ENCODE measurements around the gene ABCC4.
"Not testable (repeated sequence)": the region's sequence is repeated elsewhere in the genome, so short reads cannot be mapped to it uniquely, and the experiment has no call there.

Gene ABCC4

DNA sequence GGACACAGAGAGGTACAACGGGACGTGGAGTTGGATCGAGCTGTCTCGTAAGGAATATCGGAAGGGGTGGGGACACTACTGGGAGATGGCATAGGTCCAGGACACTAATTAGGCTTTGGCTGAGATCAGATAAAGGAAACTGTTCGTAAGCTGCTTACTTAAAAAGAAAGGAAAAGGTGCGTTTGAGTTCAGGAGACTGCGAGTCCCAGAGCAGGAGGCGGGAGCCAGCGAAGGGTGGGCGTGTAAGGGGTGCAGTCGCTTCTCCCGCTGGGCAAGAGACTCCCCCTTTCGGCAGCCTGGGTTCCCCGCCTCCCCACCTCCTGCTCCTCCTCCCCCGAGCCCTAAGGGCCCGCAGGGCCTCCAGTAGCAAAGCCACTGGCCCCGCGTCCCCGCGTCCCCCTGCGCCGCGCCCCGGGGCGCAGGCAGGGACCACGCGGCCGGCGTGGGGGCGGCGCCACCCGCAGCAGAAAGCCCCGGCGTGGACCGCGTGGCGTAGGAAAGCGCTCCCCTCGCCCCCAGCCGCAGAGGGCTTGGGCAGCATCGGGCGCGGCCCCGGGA is 547 bp downstream of the ABCC4 start:
- in situ Hi-C loops (cut with MboI; ENCODE audit: low sequenced_read_pairs) = no loop called here

DNA sequence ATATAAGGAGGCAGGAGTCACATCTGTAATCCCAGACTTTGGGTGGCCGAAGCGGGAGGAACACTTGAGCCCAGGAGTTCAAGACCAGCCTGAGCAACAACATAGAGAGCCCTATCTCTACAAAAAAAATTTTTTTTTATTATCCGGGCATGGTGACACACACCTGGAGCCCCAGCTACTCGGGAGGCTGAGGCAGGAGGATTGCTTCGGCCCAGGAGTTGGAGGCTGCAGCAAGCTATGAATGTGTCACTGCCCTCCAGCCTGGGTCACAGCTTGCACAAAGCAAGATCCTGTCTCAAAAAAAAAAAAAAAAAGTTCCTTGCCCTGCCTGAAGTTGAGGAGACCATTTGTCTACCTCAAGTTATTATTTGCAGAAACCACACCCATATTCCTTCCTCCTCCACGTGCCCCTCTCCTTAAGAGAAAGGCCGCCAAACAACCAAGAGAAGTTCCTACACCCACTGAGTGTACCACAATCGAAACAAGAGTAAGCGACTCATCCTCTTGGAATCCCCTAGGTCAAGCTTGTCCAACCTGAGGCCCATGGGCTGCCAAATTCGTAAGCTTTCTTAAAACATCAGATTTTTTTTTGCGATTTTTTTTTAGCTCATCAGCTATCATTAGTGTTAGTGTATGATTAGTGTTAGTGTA is 2.2 kb downstream of the ABCC4 start:
- in situ Hi-C loops (cut with MboI; ENCODE audit: low sequenced_read_pairs) = no loop called here

DNA sequence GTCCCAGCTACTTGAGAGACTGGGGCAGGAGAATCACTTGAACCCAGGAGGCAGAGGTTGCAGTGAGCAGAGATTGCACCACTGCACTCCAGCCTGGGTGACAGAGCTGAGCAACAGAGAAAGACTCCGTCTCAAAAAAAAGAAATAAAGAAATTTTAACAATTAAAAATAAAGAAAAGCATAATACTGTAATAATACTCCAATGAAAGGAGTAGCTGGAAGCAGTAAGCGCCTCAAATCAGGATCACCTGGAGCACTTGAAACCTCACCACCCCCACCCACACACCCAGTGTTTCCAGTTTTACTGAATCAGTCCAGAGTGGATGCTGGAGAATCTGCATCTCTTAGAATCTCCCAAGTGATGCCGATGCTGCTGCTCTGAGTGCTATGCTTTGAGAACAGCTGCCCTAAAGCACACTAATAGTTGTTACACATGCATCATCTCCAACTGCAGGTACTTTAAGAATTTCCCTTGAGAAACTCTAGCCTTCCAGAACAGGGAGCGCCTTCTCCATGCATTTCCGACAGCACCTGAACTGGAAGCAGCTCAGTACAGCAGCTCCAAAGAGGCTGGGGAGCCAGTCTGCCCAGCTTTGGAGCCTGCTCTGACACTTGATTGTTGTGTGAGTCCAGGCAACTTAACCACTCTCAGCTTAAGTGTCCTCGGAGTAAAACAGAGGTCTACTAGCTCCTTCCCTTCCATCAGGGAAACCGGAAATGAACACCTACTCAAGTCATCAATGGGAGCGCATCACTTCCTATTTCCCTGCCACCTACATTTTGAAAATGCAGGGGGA is 2.9 kb downstream of the ABCC4 start:
- in situ Hi-C loops (cut with MboI; ENCODE audit: low sequenced_read_pairs) = no loop called here

DNA sequence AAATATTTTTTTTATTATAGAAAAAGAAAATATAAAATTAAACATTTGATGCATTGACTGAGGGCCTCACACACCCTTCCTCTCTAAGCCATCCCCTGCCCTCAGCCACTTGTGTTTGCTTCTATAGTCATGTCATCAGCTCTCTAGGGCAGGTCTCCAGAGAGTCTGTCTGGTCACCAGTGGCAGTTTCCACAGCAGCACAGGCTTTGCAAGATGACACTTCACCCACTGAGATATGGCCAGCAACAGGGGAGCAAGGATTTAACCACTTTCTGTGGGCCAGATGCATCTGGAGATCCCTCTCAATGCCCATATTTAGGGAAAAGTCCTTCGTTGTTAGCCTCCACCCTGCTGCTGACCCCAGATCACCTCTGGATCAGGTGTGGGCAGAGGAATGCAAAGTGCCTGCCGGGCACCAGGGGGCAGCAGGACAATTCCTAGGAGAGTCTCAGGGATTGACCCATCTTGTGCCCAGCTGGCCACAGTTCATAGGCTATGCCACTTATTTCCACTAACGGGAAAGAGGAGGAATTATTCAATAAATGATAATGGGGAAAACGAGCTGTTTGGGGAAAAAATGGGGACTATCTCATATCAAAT is 4.8 kb downstream of the ABCC4 start:
- in situ Hi-C loops (cut with MboI; ENCODE audit: low sequenced_read_pairs) = no loop called here

DNA sequence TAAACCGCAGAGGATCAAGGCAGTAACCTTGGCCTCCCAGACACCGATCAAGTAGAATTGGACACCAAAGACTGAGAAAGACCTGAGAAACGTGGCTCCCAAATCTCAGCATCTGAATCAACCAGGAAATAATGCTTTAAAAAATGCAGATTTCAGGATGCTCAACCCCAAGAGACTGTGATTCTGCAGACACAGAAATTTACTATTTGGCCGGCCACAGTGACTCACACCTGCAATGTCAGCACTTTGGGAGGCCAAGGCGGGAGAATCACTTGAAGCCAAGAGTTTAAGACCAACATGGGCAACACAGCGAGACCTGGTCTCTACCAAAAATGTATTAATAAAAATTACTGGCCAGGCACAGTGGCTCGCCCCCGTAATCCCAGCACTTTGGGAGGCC is 6.2 kb downstream of the ABCC4 start:
- in situ Hi-C loops (cut with MboI; ENCODE audit: low sequenced_read_pairs) = no loop called here

DNA sequence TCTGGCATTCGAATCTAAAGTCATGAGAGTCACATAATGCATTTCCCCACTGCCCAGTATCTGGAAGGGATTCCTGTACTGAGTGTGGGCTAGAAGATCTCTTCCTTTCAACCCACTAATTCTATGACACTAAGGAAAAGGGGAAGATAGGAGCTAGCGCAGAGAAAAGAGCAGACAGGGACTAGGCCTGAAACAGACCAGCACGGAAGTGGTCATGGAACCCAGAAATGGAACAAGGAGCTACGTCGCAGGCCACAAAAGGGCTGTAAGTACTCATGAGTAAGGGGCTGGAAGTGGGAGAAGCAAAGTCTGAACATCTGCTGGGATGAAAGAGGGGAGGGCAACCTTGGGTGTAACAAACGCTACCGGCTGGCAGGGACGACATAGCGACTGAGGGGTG is 8.6 kb downstream of the ABCC4 start:
- in situ Hi-C loops (cut with MboI; ENCODE audit: low sequenced_read_pairs) = no loop called here

DNA sequence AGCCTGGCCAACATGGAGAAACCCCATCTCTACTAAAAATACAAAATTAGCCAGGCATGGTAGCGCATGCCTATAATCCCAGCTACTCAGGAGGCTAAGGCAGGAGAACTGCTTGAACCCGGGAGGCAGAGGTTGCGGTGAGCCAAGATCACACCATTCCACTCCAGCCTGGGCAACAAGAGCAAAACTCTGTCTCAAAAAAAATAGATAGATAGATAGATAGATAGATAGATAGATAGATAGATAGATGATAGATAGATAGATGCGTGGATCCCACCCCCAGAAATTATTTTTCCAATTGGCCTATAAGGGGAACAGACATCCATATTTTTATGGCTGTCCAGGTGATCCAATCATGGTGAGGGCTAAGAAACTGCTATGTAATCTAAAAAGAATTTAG is 11.3 kb downstream of the ABCC4 start:
- in situ Hi-C loops (cut with MboI; ENCODE audit: low sequenced_read_pairs) = not testable (repeated sequence)

DNA sequence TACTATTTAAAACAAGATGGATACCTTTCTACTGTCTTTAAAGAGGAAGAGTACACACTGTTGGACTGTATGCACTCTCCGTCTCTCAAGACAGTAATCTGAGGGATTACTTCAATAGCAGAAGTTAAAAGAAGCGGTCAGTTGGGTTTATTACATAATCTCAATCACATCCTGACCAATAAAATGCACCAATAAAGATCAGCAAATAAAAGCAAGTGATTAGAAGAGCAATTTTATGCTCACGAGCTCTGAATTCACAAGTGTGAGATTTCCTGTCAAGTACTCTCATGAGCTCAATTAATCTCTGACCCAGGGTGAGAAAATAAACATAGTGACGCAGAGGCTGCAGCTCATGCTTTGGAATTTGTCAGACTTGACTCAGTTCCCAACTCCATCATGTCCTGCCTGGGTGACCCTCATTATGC is 12.2 kb downstream of the ABCC4 start:
- in situ Hi-C loops (cut with MboI; ENCODE audit: low sequenced_read_pairs) = no loop called here

DNA sequence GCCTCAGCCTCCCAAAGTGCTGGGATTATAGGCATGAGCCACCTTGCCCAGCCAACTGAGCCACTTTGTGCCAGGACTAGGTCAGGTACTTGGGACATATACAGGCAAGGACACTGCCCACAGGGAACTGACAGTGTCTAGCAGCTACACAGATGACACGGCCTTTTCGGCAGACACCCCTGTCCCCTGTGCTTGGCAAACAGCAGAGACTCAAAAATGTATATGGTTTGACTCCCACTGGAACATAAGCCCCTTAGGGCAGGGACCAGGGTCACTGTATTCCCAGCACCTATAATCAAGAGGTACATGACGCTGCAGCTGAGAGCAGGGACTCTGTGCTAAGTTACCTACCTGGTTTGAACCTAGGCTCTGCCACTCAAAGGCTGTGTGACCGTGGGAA is 16.8 kb downstream of the ABCC4 start:
- in situ Hi-C loops (cut with MboI; ENCODE audit: low sequenced_read_pairs) = no loop called here

DNA sequence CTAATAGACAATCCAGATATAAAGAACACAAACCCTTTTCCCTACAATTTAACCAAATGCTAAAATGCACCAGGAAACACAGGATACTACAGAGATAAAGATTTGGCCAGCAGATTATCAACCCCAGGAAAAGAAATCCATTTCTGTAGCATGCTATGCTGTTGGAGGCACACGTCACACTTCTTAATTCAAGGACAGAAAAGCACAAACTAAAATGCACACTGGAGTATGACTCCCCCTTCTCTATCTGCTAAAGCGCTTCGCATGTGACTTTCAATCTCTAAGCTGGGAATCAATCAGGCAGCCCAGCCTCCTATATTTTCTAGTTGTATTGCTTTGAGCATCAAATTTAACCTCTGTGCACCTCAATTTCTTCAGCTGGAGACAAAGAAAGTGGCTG is 22.2 kb downstream of the ABCC4 start:
- in situ Hi-C loops (cut with MboI; ENCODE audit: low sequenced_read_pairs) = no loop called here

DNA sequence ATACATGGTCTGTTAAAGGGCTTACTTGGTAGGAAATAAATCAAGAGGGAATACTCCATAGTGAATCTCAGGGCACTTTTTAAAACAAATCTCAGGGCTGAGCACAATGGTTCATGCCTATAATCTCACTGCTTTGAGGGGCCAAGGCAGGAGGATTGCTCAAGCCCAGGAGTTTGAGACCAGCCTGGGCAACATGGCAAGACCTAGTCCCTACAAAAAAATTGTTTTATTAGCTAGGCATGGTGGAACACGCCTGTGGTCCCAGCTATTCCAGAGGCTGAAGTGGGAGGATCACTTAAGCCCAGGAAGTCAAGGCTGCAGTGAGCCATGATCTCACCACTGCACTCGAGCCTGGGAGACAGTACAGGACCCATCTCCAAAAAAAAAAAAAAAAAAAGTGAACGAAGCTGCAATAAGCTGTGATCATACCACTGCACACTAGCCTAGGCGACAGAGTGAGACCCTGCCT is 25.2 kb downstream of the ABCC4 start:
- in situ Hi-C loops (cut with MboI; ENCODE audit: low sequenced_read_pairs) = no loop called here

DNA sequence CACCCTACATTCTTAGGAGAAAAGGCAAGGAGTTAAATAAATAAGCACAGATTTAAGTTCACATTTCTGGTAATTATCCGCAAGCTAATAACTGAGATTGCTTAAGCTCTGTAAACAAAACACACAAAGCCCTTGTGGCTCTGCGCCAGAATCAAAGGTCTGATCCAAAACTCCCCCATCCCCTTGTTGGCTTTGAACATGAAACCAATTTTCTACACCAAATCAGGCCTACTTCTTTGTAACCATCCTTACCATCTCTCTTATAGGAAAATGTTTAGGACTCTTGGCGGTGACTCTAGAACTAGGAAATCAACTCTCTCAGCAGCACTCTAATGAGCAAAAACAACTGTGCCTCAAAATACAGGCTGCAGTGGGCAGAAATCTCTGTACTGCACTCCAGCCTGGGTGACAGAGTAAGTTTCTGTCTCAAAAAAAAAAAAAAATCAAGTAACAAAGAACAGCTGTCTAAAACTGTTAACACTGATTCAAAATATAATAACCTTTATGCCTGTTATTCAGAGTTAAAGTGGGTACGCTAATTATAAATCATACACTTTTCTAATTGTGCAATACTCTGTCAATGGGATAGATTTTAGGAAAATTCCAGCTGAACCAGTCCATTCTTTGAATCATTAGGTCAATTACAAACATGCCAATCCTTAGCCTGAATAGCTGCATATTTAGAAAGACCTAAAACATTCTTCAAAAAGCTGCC is 25.8 kb downstream of the ABCC4 start:
- in situ Hi-C loops (cut with MboI; ENCODE audit: low sequenced_read_pairs) = no loop called here

DNA sequence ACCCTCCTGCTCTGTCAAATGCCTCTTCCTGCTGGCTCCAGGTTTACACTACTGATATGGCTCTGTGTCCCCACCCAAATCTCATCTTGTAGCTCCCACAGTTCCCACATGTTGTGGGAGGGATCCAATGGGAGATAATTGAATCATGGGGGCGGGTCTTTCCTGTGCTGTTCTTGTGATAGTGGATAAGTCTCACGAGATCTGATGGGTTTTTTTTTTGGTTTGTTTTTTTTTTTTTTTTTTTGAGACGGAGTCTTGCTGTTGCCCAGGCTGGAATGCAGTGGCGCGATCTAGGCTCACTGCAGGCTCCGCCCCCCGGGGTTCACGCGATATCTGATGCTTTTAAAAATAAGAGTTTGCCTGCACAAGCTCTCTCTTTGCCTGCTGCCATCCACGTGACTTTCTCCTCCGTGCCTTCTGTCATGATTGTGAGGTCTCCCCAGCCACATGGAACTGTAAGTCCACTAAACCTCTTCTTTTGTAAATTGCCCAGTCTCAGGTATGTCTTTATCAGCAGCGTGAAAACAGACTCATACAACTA is 27.6 kb downstream of the ABCC4 start:
- in situ Hi-C loops (cut with MboI; ENCODE audit: low sequenced_read_pairs) = not testable (repeated sequence)

DNA sequence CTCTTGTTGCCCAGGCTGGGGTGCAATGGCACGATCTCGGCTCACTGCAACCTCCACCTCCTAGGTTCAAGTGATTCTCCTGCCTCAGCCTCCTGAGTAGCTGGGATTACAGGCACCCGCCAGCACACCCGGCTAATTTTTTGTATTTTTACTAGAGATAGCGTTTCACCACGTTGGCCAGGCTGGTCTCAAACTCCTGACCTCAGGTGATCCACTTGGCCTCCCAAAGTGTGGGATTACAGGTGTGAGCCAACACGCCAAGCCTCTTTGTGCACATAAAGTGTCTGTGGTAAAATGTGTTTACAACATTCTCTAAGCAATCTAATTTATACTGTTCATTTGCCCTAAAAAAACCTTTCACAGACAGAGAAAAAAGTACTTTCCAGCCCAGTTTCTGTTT is 29.2 kb downstream of the ABCC4 start:
- in situ Hi-C loops (cut with MboI; ENCODE audit: low sequenced_read_pairs) = not testable (repeated sequence)

DNA sequence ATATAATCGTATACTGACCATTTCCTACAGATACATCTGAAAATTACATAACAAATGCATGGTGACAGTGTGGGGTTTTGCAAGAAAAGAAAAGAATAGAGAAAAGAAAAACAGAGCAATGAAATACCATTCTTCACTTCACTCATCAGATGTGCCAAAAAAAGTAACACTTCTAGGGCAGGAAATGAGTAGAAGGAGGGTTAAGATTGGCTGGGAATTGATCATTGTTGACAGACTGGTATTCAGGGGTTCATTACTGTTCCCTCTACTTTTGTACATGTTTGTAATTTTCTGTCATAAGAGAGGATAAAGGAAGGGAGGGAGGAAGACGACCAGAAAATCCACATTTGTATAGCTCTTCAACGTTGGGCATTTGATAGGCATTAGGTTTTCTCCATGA is 31.5 kb downstream of the ABCC4 start:
- in situ Hi-C loops (cut with MboI; ENCODE audit: low sequenced_read_pairs) = no loop called here

DNA sequence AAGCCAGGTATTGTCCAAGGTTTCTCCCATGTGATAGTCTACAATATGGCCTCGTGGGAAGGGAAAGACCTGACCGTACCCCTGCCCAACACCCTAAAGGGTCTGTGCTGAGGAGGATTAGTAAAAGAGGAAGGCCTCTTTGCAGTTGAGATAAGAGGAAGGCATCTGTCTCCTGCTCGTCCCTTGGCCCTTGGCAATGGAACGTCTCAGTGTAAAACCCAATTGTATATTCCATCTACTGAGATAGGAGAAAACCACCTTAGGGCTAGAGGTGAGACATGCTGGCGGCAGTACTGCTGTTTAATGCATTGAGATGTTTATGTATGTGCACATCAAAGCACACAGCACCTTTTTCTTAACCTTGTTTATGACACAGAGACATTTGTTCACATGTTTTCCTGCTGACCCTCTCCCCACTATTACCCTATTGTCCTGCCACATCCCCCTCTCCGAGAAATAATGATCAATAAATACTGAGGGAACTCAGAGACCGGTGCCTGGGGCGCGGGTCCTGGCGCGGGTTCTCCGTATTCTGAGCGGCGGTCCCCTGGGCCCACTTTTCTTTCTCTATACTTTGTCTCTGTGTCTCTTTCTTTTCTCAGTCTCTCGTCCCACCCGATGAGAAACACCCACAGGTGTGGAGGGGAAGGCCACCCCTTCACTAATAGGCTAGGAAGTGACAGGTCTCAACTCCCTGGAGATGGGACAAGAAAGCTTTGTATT is 32.7 kb downstream of the ABCC4 start:
- in situ Hi-C loops (cut with MboI; ENCODE audit: low sequenced_read_pairs) = not testable (repeated sequence)

DNA sequence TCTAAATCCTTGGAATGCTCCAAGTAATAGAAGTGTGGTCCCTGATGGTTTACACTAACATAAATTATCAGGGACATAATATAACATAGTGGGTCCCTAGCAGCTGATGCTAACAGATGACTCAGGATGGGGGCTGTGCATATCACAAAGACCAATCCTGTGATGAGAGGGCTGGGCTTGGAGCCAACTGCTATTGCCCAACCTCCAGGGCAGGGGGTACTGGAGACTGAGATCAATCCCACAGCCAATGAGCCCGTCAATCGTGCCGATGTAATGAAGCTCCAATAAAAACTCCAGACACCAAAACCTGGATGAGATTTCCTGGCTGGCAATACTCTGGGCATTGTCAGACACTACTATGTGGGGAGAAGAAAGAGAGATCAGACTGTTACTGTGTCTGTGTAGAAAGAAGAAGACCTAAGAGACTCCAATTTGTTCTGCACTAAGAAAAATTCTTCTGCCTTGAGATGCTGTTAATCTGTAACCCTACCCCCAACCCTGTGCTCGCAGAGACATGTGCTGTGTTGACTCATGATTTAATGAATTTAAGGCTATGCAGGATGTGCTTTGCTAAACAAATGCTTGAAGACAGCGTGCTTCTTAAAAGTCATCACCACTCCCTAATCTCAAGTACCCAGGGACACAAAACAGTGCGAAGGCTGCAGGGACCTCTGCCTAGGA is 33.4 kb downstream of the ABCC4 start:
- in situ Hi-C loops (cut with MboI; ENCODE audit: low sequenced_read_pairs) = no loop called here

DNA sequence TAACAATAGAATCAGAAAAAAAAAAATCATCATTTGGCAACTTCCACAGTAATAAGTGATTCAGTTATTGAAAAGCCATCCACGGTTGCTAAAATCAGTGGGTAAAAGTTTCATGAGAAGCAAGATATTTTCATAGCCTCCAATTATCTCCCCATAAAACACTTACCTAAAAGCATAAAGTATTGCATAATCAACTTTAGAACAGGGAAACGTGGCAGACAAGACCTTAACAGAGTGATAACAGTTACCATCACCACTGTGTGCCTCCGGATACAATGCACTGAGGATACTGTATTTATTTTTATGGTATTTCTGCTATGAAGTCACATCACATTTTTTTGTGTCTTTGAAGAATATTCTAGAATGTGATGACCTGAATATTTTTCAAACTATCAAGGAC is 37.0 kb downstream of the ABCC4 start:
- in situ Hi-C loops (cut with MboI; ENCODE audit: low sequenced_read_pairs) = no loop called here

DNA sequence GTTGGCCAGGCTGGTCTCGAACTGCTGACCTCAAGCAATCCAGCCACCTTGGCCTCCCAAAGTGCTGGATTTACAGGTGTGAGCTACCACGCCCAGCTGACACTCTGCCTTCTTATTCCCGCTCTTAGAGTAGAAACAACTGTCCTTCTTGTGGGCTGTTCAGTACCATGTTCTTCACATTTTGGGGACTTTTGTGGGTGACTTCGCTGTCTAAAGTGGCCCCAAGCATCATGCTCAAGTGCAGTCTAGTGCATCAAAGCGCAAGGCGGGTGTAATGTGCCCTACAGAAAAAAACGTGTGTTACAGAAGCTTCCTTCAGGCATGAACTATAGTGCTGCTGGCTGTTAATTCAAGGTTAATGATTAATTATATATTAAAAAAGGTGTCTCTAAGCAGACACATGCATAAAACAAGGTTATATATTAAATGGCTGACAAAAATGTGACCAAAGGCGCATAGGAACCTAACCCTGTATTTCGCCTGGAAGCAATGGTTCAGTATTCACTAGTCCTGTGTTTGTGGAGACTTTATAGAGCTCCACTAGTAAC is 38.3 kb downstream of the ABCC4 start:
- in situ Hi-C loops (cut with MboI; ENCODE audit: low sequenced_read_pairs) = no loop called here

Measured in HL-60/S4 treated with retinoic acid at 250 ng/mL for 4 days and 3 days (cell line).